IPS DF 19.7 (cell line): ENCODE results near the gene SHISAL2A.

ENCODE experiments used
- DNase-seq: peaks from one replicate; pipeline ENCODE4 v3.0.0-alpha.2; 2013; ENCODE audit warnings: low read depth, low spot score

SHISAL2A gene

DNA sequence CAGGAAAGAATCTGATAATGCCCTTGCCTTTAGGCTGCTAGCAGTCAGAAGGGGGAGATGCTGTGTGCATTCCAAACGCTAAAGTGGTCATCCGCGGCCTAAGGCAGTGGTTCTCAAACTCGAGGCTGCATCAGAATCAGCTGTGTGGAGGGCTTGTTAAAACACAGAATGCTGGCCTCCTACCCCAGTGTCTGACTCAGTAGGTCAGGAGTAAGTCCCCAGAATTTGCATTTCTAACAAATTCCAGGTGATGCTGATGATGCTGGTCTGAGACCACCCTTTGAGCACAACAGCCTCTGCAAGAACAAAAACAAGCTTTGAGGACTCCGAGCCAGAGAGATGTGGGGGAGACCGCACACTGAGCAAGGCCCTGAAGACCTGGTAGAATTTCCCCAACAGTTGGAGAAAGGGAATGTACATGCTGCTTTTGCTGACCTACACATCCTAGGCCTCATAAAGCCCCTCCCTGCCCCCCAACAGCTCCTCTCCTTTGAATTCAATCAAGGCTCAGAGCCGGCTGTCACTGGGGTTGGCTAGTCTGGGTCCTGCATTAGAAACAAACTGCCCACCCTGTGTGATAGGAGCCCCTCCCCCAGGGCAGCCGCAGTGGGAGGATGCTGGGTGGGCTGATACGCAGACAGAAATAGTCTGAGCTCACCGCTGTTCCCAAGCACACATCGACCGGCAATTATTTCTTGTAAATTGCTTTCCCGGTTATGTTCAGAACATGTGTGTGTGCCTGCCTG is 27.1 kb downstream of the SHISAL2A start:
- DNase-seq = no peak

- no peak for DNase-seq
These were observed 27.8 kb downstream of the SHISAL2A start for GRCh38 chr1:52660807-52661206.

DNA sequence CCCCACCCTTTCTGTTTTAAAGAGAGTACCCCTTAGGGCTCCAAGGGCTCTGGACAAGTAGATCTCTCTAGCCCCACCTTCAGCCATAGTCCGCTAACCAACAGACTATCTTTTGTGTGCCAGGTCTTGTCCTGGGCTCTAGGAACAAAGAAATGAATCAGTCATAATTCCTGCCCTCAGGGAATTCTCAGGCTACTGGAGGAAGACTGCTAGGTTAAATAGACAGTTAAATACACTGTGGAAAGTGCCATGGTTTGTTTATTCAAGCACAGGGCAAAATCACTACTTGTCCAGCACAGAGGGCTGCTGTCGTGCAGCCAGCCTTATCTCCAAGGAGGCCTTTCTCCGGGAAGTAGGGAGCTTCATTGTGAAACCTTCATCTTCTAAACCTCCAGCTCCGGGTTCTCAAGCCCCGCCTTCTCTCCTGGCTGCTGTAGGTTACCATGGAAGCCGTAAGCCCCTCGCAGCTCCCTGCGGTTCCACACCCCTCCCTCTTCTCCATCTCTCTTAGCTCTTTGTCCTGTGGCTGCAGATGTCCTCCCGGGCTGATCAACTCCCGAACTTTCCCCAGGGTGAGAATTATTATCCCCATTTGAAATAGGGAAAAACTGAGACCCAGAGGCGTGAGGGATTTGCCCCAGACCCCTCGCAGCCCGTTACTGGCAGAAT is 29.8 kb downstream of the SHISAL2A start:
- peak; percentile 60 for DNase-seq

DNA sequence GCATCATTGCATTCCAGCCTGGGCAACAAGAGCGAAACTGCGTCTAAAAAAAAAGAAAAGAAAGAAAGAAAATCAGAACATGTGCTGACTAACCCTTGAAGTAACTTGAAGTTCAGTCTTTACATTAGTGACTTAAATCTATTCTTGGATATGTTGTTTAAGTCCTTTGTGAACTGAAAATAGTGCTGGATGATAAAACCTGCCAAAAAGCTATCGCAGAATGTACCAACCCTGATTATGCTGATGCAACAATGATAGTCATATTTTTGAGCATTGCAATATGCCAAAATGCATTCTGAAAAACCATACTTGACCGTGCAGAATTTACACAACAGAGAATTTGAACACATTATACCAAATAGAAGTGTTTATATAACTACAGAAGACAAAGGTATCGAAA is 30.7 kb downstream of the SHISAL2A start:
- no peak for DNase-seq

GRCh38 chr1:52665006-52665941 is 32.3 kb downstream of the SHISAL2A start:
- DNase-seq = no peak

DNA sequence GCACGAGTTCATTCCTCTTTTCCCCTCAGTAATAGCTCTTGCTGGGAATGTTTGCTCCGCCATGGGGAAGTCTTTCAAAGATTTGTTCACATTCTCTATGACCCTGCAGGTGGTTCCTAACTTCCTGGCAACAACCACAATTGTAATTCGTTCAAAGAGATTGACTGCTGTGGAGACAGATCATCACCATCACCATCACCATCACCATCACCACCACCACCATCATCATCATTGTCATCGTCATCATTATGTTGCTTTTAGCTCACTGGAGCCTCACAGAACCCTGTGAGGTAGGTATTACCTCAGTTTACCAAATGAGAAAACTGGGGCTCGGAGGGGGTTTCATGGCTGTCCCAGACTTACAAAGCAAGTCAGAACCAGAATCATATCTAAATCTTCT is 34.3 kb downstream of the SHISAL2A start:
- no peak for DNase-seq

- DNase-seq = no peak
These were observed 35.0 kb downstream of the SHISAL2A start for GRCh38 chr1:52667984-52668383.

GRCh38 chr1:52668711-52669110 is 35.7 kb downstream of the SHISAL2A start:
- DNase-seq = no peak

- DNase-seq = no peak
These were observed 36.7 kb downstream of the SHISAL2A start for GRCh38 chr1:52669696-52670095.

- DNase-seq = no peak
These were observed 37.6 kb downstream of the SHISAL2A start for GRCh38 chr1:52670604-52671003.

DNA sequence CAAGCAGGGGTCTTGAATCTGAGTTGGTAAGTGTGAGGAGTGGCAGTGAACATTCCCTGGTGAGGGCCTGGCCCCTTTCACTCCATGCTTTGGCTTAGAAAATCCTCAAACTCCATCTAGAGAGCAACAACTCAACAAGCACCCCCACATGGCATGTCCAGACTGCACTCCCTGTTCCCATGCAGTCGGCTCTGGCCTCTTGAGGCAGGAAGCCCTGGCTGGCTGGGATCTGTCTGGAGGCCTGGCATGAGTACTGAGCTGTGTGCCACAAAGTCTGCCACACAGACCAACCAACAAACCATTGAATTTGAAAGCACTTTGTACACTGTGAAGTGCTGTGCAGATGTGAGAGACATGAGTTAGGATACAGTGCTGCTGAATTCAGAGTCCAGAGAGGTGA is 40.0 kb downstream of the SHISAL2A start:
- DNase-seq = no peak

DNA sequence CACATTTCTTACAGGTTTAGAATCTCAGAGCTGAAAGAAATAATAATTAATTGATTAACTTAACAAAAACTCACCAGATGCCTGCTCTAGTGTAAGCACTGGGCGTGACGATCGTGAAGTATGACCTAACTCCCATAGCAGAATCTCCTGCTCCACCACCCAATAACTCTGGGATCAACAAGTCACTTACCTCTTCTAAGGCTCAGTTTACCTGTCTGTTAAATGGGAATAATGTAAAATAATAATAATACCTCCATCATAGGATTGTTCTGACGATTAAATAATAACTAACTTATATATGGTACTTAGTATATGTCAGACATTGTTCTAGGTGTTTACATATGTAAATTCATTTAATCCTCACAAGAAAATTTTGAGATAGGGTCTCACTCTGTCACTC is 40.5 kb downstream of the SHISAL2A start:
- no peak for DNase-seq

GRCh38 chr1:52674497-52675384 is 41.8 kb downstream of the SHISAL2A start:
- peak; percentile 35 for DNase-seq

DNA sequence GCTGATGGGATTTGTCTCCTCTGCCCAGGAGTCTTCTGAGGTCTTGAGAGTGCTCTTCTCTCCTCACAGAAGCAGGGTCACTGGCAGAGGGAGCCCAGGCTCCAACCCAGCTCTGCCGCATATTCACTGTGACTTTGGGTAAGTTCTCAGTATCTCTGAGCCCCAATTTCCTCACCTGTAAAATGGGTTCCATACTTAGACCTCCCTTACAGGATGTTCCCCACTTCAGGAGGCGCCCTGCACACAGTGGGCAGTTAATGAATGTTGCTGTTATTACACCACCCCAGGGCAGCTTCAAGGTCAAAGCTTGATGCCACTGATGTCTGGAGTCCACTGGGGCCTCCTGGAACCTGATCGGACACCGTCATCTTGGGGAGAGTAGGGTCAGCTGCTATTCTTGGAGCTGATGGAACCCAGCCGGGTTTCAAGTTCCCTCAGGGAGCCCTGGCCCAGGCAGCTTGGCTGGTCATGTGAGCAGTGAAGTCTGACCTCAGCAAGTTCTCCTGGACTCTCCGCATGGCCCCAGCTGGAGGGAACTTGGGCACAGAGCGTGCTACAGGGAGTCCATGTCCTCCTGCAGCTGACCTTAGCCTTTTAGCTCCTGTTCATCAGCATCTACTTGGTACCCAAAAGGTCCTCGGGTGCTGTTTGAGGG is 43.4 kb downstream of the SHISAL2A start:
- no peak for DNase-seq

DNA sequence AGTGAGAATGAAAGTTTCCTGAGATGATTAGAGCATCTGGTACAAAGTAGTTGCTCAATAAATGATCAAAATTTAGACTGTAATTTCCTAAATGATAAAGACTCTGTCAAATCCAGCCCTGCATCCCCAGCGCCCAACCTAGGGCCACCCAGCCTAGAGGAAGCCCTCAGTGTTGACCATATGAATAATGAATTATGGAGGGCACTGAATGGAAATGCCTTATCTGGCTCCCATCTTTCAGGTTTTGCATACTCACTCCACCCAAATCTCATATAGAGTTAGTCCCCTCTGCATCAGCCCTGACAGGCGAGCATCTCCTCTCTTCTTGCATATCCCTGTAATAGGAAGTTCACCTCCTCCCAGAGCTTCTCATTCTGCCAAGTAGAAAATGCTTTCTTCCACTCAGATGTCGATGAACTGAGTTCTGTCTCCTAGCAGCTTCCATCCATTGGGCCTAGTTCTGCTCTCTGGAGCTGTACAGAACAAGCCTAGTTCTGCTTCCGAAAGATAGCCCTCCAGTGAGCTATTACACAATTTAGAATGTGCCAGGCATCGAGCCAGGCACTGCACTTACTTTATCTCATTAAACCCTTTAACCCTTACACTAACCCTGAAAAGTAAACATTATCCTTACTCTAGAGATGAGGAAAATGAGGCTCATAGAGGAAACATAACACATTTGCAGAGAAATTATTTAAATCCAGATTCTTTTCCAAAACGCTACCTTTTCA is 44.3 kb downstream of the SHISAL2A start:
- no peak for DNase-seq

GRCh38 chr1:52679048-52679447 is 46.1 kb downstream of the SHISAL2A start:
- DNase-seq = no peak

GRCh38 chr1:52679498-52679897 is 46.5 kb downstream of the SHISAL2A start:
- no peak for DNase-seq

DNA sequence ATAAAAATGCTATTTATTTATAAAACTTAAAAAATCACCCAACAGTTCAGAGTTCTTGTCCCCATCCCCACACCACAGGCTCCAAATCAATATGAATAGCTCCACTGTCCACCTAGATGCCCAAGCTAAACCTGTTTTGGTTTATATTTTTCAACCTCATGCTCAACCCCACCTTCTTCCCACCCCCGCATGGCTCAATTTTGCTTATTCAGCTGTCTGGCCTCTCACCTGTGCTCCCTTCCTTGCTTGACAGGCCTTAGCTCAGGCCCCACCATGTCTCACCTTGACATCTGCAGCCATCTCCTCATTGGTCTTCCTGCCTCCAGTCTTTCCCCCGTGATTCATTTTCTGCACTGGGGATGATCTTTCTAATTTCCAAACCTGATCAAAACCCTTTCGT is 47.4 kb downstream of the SHISAL2A start:
- DNase-seq = no peak

- DNase-seq = no peak
These were observed 48.2 kb downstream of the SHISAL2A start for GRCh38 chr1:52681136-52681535.

- no peak for DNase-seq
These were observed 50.5 kb downstream of the SHISAL2A start for GRCh38 chr1:52683367-52683940.
